ENCODE results near the gene CDHR2.

The CDHR2 gene, protein sequence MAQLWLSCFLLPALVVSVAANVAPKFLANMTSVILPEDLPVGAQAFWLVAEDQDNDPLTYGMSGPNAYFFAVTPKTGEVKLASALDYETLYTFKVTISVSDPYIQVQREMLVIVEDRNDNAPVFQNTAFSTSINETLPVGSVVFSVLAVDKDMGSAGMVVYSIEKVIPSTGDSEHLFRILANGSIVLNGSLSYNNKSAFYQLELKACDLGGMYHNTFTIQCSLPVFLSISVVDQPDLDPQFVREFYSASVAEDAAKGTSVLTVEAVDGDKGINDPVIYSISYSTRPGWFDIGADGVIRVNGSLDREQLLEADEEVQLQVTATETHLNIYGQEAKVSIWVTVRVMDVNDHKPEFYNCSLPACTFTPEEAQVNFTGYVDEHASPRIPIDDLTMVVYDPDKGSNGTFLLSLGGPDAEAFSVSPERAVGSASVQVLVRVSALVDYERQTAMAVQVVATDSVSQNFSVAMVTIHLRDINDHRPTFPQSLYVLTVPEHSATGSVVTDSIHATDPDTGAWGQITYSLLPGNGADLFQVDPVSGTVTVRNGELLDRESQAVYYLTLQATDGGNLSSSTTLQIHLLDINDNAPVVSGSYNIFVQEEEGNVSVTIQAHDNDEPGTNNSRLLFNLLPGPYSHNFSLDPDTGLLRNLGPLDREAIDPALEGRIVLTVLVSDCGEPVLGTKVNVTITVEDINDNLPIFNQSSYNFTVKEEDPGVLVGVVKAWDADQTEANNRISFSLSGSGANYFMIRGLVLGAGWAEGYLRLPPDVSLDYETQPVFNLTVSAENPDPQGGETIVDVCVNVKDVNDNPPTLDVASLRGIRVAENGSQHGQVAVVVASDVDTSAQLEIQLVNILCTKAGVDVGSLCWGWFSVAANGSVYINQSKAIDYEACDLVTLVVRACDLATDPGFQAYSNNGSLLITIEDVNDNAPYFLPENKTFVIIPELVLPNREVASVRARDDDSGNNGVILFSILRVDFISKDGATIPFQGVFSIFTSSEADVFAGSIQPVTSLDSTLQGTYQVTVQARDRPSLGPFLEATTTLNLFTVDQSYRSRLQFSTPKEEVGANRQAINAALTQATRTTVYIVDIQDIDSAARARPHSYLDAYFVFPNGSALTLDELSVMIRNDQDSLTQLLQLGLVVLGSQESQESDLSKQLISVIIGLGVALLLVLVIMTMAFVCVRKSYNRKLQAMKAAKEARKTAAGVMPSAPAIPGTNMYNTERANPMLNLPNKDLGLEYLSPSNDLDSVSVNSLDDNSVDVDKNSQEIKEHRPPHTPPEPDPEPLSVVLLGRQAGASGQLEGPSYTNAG (N-terminal part only)

DNA sequence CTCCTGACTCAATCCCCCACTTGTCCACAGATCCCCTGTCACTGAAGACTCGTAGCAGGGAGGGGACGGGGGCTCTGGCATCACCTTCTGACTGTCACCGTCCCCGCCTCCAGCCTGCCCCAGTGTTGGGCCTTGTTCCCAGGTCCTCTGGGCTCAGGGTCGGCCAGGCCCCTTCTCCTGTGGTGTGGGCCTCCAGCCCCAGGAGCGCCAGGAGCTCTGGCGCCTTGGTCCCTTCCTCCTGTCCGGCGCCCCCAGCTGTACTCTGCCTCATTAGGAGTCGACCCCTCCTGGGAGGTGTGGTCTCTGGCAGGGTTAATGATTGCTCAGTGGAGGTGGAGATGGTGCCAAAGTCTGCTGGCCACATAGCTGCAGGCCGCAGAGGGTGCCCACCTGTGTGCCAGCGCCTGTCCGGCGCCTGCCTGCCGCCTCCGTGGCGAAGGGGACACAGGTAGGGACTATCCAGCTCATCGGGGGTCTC lies at the start of gene CDHR2:
CDHR2 (plus strand) TSS at position 376 of the 478 bp plus-strand sequence. CDS start 16,011 bp downstream, outside the sequence.
- DNase-seq (ENCODE audit: low read depth in 4 of 4, low spot score in 1 of 4): no peak

DNA sequence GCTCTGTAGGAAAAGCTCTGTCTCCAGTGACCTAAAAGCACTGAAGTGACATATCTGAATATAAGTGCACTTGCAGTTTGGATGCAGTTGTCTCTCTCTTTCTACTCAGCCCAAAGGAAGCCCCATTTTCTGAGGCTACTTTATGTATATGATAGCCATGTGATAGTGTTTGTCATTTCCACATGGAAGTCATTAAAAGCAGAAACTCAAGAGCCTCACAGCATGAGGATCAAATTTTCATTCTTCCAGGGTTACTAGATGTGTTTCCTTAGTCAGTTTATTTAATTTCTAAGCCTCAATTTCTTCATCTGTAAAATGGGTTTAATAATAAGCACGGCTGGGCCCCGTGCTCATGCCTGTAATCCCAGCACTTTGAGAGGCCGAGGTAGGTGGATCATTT lies 48.6 kb upstream of the CDHR2 start:
- no peak for DNase-seq (ENCODE audit: low read depth in 4 of 4, low spot score in 1 of 4)

DNA sequence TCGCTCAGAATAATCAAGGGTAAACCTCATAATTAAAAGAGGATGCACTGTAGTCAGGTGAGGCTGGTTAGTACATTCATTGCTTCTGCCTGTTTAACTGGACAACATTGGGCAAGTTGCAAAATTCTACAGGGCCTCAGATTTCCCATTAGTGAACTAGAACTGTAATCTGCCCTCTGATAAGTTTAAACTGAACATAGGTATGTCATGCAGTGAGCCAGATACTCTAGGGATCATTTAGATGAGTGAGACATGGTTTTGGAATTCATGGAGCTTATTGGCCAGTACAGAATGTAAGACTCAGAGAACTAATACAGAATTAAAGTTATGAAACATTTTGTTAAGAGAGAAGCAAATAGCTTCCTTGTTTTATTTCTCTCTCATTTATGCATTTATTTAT lies 47.8 kb upstream of the CDHR2 start:
- no peak for DNase-seq (ENCODE audit: low read depth in 4 of 4, low spot score in 1 of 4)

DNA sequence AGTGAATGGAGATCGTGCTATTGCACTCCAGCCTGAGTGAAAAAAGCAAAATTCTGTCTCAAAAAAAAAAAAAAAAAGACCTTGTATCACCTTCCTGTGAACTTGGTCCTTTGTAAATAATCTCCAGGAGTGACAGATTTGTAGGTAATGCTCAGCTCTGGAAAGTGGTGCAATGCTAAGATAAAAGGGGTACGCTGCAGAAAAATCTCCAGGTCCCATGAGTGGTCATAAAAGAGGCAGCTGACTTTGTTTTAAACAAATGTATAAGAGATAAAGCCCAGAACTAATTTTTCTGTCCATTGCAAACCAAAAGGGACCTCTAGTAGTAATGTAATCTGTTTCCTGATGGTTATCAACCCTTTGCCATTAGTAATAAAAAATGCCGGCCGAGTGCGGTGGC lies 45.6 kb upstream of the CDHR2 start:
- no peak for DNase-seq (ENCODE audit: low read depth in 4 of 4, low spot score in 1 of 4)

DNA sequence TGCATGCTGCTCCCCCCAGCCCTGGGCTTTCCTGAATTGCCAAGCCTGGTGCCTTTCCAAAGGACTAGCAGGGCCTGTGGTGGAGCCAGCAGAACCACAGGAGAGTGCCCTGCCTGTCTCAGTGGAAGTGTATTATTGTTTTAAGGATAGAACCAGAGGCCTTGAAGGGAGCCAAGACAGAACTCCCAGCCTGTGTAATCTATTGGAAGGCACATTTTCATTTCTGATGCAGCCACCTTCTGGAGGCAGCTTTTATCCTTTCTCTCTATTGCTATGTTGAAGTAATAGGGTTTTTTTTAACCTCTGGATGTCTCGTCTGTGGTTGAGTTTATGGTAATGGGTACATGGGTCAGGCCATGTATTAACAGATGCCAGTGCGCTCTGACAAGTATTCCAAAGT lies 41.2 kb upstream of the CDHR2 start:
- DNase-seq (ENCODE audit: low read depth in 4 of 4, low spot score in 1 of 4): no peak

DNA sequence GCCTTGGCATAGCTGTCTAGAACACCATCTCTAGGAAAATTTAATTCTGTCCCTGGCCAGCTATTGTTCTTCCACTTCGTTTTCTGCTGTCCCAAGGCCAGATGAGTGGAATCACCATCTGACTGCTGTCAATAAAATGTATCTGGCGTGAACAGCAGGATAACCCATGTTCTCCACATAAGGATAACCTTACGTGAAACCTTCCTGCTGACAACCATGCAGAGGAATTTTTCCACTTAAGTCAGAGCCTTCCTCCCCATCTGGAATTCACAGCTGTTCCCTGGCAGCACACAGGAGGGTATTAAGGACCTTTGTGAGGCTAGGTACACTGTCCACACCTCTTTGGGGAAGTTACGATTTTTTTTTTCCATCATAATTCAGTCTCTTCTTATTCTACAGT lies 40.5 kb upstream of the CDHR2 start:
- DNase-seq (ENCODE audit: low read depth in 4 of 4, low spot score in 1 of 4): no peak

DNA sequence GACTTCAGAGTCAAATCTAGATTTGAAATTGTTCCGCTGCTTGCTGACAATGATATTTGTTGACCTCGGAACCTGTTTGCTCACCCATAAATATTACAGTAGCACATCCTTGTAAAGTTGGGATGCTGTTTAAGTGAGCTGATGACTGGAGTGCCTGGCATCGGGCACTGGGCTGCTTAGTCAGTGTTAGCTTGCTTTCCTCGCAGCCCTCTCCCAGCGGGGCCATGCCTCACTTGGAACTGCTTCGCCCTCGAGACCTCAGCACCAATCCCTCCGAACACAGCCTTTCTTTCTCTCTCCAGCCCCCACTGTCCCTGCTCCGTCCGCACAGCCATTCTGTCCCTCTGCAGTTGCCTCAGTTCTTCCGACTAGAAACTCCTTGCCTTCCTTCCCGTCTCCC lies 35.4 kb upstream of the CDHR2 start:
- no peak for DNase-seq (ENCODE audit: low read depth in 4 of 4, low spot score in 1 of 4)

DNA sequence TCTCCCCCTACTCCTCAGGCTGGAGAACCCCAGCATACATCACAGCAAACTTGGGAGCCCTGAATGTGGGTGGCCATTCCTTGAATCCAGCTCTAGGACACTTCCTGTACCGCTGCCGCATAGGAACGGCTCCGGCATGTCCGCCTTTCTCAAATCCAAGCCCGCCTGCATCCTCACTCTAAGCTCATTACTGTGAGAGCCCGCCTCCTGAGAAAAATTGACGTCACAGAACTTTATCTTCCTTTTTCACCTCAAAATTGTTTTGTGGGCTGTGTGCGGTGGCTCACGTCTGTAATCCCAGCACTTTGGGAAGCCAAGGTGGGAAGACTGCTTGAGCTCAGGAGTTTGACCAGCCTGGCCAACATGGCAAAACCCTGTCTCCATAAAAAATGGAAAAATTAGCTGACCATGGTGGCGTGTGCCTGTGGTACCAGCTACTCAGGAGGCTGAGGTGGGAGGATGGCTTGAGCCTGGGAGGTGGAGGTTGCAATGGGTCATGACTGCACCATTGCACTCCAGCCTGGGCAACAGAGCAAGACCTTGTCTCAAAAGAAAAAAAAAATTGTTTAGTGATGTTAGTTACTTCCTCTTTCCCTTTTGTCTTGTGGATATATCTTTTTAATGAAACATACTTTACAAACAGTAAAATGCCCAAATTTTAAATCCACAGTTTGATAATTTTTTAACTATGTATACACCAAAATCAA lies 34.7 kb upstream of the CDHR2 start:
- DNase-seq (ENCODE audit: low read depth in 4 of 4, low spot score in 1 of 4): no peak

DNA sequence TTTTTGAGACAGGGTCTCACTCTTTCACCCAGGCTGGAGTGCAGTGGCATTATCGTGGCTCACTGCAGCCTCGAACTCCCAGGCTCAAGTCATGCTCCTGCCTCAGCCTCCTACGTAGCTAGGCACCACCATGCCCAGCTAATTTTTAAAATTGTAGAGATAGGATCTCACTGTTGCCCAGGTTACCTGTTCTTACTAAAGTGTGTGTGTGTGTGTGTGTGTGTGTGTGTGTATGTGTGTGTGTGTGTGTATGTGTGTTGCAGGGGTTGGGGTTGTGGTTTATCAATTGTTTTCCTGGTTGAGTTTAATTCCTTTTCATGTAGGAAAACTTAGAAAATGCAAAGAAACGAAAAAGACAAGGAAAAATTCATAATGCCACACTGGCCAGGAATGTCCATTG lies 33.7 kb upstream of the CDHR2 start:
- no peak for DNase-seq (ENCODE audit: low read depth in 4 of 4, low spot score in 1 of 4)

DNA sequence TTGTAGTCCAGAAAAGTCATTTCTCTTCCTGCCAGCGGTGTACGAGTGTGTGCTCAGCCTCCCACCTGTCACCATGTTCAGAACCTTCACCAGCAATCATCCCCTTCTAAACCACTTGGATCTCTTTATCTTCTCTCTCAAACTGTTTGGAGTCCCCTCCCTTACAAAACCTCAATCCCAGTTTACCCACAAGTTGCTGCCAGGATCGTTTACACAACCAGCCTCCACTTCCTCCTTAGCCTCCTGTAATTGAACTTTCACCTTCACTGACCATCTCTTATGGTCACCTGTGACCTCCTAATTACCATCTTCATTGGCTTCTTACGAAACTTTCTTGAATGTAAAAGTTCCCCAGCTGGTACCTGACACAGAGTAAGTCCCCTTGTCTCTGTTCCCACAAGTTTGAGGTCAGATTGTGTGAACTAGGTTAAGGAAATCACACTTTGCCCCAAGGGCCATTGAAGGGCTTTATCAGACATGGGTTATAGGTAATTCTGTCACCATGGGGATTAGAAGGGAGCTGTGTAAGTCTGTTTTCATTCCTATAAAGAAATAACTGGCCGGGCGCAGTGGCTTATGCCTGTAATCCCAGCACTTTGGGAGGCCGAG lies 32.0 kb upstream of the CDHR2 start:
- no peak for DNase-seq (ENCODE audit: low read depth in 4 of 4, low spot score in 1 of 4)

DNA sequence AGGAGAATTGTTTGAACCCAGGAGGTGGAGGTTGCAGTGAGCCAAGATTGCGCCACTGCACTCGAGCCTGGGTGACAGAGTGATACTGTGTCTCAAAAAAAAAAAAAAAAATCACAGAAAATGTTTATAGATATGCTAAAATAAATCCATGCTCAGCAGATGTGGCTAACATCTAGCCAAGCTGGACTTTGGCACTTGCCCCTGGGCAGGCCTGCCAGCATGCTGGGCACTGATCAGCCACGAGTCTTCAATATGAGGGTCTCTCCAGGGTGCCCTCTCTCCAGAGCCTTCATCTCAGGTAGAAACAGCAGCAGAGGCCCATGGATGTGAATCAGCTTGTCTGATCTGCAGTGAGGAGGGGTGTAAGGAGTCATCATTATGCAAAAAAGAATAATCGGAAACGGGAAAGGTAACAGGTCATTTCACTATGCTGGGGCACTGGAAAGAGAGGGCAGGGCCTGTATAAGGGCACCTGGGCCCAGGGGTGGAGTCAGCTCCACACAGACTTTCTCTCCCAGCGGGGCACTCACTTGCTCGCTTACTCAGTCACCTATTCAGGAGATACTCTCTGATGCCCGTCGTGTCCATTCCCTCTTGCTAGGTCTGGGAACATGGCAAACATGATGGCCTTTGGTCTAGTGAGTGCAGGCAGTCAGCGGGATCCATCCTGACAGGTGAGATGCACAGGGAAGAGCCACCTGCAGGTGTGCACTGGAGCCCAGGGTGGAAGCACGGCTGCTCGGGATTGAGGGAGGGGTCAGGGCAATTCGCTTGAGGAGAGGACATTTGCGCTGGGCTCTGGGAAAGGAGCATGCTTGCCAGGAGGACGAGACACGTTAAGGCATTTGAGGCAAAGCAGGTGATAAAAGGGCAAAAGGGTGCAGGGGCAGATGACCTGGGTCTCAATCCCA lies 29.1 kb upstream of the CDHR2 start:
- no peak for DNase-seq (ENCODE audit: low read depth in 4 of 4, low spot score in 1 of 4)

DNA sequence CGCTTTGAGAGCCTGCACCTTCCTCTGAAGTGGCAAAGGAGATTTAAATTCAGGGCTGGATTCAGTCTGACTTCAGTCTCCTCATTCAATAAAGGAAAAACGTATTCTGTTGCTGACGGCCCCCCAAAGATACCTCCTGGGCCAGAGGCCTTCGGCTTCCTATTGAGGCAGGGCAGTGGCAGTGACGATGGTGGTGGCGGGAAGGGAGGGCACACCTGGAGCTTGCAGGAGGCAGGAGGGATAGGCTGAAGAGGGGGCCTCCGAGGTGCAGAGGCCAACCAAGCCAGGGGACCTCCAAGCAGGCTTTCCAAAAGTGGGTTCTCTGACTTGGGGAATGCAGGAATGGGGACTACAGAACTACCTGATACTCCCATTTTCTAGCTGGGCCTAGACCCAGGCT lies 27.9 kb upstream of the CDHR2 start:
- DNase-seq (ENCODE audit: low read depth in 4 of 4, low spot score in 1 of 4): no peak

DNA sequence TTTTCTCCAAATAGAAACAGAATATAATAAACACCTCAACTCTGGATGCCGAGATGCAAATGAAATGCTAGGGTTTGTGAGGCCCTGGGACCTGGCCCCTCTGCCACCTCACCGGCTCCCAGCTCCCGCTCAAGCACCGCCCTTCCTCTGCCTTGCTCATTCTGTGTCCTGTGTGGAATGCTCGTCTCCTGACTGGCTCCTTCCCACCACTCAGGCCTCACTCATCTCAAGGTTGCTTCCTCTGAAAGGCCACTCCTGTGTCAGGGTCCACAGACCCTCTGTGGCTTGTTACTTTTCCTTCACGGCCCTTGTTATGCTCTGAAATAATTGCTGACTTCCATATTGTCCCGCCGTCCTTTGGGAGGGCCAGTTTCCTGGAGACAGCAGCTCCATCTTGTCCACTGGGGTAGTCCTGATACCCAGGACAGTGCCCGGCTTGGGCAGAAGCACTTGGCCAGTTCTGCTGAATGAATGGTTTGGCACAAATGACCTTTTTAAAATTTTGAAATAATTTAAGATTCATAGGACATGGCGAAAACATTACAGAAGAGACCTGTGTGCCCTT lies 27.4 kb upstream of the CDHR2 start:
- no peak for DNase-seq (ENCODE audit: low read depth in 4 of 4, low spot score in 1 of 4)

DNA sequence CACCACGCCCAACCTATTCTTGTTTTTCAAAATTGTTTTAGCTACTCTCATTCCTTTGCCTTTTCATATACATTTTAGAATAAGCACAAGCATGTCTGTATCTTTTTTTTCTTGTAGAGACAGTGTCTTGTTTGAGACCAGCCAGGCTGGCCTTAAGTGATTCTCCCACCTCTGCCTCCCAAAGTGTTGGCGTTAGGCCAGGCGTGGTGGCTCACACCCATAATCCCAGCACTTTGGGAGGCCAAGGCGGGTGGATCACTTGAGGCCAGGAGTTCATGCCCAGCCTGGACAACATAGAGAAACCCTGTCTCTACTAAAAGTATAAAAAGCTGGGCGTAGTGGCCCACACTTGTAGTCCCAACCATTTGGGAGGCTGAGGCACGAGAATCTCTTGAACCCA lies 25.0 kb upstream of the CDHR2 start:
- DNase-seq (ENCODE audit: low read depth in 4 of 4, low spot score in 1 of 4): no peak

DNA sequence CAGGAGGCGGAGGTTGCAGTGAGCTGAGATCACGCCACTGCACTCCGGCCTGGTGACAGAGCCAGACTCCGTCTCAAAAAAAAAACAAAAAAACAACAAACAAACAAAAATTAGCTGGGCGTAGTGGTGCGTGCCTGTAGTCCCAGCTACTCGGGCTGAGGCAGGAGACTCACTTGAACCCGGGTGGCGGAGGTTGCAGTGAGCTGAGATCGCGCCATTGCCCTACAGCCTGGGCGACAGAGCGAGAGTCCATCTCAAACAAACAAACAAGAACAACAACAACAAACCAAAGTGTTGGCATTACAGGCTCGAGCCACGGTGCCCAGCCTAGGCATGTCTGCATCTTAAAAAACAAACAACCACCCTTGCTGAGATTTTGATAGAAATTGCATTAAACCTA lies 24.2 kb upstream of the CDHR2 start:
- no peak for DNase-seq (ENCODE audit: low read depth in 4 of 4, low spot score in 1 of 4)

DNA sequence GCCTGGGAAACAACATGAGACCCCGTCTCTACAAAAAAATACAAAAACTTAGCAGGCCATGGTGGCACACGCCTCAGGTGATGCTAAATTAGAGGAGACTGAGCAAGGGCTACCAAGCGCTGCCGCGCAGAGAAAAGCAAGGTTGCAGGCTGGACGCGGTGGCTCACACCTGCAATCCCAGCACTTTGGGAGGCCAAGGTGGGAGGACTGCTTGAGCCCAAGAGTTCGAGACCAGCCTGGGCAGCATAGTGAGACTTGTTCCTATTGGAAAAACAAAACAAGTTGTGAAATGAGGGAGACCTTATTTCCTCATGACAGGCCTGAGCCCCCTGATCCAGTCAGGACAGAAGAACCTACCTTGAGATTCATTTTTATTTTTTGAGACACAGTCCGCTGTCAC lies 23.5 kb upstream of the CDHR2 start:
- no peak for DNase-seq (ENCODE audit: low read depth in 4 of 4, low spot score in 1 of 4)

DNA sequence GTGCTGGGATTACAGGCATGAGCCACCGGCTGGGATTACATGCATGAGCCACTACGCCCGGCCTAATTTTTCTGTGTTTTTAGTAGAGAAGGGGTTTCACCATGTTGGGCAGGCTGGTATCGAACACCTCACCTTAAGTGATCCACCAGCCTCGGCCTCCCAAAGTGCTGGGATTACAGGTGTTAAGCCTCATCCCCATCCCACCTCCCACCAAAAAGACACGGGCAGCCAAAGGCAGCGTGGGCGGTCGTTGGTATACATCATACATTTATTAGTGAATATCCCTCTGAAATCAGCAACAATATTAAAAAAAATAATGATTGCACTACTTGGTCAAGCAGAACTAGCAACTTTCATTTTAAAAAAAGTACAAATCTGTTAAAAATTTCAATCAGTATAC lies 22.7 kb upstream of the CDHR2 start:
- no peak for DNase-seq (ENCODE audit: low read depth in 4 of 4, low spot score in 1 of 4)

DNA sequence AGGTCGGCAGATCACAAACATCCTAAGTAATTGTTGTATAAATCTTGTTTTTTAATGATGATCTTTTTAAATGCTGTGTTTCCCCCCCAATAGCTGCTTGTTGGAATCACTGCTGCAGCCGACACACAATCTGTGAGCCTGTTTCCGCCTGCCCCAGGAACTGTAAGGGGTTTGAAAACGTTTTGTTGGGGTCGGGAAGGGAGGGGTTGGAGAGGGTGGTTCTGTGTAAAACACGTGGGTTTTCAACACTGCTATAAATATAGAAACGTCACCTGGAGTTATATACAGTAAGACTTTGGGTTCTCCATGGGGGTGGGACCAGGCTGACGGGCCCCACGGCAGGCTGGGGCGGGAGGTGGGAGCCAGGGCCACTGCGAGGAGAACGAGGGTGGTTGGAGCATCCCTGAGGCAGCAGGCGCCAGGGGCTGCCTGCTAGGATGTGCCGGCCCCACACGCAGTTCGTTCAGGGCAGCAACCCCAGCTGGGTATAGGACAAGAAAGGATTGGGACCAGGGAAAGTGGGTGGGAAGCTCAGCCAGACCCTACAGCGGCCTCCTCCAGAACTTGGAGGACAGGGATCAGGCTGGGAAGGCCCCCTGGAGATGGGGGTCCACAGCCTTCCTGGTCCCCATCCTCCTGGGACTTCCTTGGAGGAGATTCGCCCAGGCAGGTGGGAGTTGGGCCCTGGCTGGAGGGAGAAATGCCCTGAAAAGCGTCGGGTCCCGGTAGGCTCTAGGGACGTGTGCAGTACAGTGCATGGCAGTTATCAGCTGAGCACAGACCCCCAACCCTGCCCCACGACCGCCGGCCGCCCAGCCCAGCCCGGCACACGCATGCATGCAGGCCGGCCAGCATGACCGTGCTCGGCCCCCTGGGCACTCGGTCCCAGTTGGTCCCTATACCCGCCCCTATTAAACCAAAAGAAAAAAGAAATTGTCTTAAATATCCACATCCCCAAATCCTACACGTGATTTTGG lies 21.6 kb upstream of the CDHR2 start:
- no peak for DNase-seq (ENCODE audit: low read depth in 4 of 4, low spot score in 1 of 4)
